CD4-positive, alpha-beta T cell treated with Interleukin-4 for 1 hour (primary cell): ENCODE measurements around the gene ZXDC.

ENCODE experiments used
- DNase-seq, 2 donors: peaks; one replicate each; pipeline ENCODE4 v3.0.0-alpha.2; 2020 to 2022

ZXDC gene, protein sequence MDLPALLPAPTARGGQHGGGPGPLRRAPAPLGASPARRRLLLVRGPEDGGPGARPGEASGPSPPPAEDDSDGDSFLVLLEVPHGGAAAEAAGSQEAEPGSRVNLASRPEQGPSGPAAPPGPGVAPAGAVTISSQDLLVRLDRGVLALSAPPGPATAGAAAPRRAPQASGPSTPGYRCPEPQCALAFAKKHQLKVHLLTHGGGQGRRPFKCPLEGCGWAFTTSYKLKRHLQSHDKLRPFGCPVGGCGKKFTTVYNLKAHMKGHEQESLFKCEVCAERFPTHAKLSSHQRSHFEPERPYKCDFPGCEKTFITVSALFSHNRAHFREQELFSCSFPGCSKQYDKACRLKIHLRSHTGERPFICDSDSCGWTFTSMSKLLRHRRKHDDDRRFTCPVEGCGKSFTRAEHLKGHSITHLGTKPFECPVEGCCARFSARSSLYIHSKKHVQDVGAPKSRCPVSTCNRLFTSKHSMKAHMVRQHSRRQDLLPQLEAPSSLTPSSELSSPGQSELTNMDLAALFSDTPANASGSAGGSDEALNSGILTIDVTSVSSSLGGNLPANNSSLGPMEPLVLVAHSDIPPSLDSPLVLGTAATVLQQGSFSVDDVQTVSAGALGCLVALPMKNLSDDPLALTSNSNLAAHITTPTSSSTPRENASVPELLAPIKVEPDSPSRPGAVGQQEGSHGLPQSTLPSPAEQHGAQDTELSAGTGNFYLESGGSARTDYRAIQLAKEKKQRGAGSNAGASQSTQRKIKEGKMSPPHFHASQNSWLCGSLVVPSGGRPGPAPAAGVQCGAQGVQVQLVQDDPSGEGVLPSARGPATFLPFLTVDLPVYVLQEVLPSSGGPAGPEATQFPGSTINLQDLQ

DNA sequence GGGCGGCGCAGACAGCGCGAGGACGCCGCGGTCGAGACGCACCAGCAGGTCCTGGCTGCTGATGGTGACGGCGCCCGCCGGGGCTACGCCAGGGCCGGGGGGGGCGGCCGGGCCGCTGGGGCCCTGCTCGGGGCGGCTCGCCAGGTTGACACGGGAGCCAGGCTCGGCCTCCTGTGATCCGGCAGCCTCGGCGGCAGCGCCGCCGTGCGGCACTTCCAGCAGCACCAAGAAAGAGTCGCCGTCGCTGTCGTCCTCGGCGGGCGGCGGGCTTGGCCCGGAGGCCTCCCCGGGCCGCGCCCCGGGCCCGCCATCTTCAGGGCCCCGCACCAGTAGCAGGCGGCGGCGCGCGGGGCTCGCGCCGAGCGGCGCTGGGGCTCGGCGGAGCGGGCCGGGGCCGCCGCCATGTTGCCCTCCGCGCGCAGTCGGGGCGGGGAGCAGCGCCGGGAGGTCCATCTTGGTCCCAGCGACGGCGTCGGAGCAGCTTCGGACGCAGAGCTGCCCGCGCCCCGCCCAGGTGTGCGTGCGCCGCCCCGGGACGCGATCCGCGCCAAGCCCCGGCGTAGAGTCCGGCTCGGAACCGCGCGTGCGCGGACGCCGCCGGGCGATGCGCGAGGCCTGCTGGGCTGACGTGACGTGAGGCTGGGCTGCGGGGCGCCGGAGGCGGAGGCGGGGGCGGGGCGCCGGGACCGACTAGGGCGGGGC is at the start of gene ZXDC:
ZXDC (minus strand) TSS at position 479 of the 702 bp plus-strand sequence; CDS start at position 453, 26 bp downstream.
- DNase-seq = peak; percentile 93 to 94

DNA sequence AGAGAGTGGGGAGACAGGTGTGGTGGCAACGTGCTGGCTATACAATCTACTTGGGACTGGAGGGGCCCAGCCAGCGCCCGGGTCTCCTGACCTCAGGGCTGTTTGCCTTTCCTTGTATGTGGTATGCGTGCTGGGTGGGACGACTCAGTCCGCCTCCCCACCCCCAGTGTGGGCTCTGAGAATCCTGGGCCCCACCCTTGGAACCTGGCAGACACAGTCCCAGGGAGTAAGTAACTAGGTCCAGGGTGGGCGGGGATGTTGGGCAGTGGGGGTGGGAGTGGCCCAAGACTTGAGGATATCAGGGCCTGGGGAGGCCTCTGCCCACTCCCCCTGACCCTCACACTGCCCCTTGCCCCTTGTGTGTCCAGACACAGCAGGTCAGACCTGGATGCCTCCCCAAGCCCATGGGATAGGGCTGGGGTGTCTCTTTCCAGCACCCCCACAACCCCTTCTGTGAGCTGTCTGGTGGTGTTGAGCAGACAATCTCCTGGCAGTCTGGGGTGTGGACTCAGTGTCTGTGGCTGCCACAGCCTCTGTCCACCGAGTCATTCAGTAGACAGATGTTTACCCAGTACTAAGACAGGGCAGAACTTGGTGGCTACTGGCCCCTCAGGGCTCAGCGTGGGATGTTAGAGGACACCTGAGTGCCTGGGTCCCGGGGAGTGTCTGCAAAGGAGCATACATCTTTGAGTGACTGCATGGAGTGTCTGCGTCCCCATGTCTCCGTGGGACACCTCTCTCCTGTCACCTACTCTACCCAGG is 49.6 kb upstream of the ZXDC start:
- DNase-seq = no peak

- no peak for DNase-seq
Measured at GRCh38 chr3:126524429-126524988, 48.8 kb upstream of the ZXDC start.

- peak in 1 of 2 donors; percentile 33 for DNase-seq
Measured at GRCh38 chr3:126523745-126524428, 48.2 kb upstream of the ZXDC start, which contains the start of gene CHST13. Gene CHST13 (plus strand): TSS chr3:126524155. CDS start chr3:126524333, 178 bp downstream.

- peak; percentile 28 to 30 for DNase-seq
Measured at GRCh38 chr3:126522363-126522788, 46.7 kb upstream of the ZXDC start.

DNA sequence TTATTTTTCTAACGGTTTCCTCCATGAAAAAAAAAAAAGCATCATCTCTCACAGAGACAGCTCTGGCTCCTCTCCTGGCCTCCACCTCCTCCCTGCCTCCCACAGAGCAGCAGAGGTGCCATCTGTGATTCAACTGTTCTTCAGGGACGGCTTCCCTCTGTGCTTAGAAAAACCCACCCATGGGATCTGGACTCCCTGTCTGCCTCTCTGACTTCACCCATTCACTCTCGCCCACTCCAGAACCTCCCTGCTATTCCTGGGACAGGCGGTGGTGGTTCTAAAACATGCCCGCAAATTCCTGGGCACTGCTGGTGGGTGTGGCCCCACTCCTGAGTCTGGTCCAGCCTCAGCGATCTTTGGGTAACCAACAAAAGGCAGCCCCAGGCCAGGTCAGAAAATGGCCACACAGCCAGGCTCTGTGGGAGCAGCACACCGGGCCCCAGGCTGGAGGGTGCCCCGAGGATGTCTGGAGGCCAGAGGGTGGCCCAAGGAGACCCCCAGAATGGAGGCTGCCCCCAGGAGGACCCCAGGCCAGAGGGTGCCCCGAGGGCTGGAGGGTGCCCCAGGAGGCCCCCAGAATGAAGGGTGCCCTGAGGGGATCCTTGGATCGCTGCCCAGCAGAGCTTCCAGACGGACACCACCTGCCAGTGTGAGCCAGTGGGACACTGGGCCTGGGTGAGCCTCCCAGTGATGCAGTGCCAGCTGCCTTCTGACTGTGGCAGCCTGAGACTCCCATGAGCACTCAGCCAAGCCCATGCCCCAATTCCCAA is 45.6 kb upstream of the ZXDC start:
- DNase-seq = no peak

DNA sequence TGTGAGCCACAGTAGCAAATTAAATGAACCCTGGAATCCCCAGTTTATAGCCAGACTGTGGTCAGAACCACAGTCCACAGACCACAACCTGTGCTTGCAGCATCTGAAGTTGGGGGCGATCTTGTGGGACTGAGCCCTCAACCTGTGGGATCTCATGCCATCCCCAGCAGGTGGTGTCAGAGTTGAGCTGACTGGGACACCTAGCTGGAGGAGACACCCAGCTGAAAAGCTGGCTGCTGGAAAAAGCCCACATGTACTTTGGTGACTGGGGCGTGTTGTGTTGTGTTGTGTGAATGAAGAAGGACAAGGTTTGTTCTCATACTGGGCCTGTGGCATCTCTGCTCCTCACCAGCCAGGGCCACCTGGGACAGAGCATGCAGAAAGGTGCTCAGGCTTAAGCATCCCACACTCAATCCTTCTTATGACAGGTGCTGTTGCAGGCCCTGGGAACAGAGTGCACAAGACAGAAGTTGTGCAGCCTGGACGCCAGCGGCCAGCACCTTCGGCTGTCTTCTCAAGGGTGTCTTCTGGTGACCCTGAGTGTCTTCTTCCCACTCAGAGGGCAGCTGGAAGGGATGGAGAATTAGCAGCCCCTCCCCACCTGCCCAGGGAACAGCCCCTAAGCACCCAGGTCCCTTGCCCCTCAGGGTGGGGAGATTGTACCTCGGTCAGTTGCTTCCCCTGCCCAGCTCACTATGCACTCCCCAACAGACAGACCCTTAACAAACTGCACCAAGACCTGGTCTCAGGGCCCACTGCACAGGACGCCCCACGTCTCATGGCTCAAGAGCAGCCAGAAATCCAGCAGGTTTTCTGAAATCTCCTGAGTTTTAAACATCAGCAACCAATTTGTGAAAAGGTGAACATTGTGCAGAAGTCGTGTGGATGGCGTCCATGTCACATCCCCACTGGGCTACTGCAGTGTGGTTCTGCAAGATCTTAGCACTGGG is 44.1 kb upstream of the ZXDC start:
- no peak for DNase-seq

DNA sequence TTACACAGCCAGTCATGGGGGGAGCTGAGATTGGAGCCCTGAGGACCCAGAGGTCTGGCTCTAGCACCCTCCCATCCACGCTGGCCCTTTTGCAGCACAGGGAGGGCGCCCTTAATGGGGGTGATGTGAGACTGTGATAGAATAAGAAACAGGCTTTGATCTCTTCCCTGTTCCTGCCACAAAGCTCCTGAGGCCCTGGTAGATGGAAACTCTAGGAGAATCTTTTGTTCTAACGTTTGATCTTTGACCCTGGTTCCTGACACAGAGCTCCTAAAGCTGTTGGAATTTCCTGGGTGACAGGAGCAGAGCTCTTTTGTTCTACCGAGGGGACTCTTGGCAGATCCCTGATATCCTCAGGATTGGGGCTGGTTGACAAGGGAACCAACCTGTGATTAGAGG is 43.1 kb upstream of the ZXDC start:
- no peak for DNase-seq

DNA sequence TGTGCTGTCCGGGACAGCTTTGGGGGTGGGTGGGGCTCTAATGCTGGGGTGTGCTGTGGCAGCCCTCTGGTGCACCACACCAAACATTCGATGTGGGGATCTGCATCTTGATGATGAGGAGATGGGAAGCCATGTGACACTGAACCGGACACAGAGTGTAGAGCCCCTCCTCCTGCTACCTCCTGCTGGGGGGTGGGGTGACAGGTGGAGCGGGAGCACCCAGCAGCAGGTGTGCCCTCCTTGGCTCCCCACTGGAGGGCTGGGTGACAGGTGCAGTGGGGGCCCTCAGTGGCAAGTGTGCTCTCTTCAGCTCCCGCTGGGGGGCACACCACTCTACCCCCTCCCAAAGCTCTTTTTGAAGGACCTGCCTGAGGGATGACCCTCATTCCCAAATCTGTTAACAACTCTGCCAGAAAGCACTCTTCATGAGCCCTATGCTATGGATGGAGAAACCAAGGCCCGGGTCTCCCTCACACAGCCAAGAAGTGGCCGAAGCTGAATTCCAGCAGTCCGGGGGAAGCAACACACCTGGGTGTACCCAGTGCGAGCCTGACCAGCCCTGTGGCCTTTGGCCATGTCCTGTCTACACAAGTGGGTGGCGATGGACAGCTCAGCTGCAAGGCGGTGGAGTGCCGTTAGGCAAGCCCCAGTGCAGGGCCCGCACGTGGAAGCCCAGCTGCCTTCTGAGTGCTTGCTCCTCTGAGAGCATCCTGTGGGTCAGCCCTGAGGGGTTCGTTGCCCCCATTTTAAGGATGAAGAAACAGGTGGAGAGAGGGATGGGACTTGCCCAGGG is 42.5 kb upstream of the ZXDC start:
- DNase-seq = no peak

- no peak for DNase-seq
Measured at GRCh38 chr3:126517291-126517951, 41.7 kb upstream of the ZXDC start, which contains the start of gene UROC1. Gene UROC1 (minus strand): TSS chr3:126517773. CDS start chr3:126517719, 54 bp downstream.

DNA sequence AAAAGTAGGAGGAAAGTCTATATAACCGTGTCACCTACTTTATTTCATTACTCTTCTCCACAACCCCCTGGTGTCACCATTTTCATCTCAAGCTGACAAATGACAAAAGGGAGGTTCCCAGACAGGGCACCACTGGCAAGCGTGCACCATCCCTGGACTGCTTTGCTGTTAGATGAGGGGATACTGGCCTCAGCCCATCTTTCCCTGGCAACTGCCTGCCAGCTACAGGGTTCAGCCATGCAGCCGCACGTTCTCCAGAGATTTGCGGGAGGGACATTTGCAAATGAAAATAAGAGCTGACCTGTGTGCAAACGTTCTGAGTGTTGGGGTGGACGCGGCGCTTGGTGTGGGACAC is 41.2 kb upstream of the ZXDC start:
- DNase-seq = no peak

GRCh38 chr3:126516152-126516935 is 40.7 kb upstream of the ZXDC start:
- DNase-seq = no peak

GRCh38 chr3:126515066-126515706 is 39.5 kb upstream of the ZXDC start:
- no peak for DNase-seq

DNA sequence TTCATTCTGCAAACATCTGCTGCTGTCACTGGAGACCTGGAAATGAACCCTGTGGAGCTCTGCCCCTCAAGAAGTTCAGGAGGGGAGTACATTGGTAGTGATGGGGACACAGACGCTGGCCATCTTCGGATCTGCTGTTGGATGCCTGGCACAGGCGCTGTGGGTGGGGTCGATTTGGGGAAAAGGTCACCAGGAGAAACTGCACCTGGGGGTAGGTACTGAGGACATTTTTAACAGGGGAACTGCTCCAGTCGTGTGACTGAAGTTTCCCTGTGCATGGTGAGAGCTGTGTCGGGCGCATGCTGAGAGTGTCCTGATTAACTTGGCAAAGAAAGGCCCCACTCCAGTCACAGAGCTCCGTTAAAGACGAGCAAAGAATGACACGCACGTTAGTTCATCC is 38.5 kb upstream of the ZXDC start:
- DNase-seq = no peak

- DNase-seq = no peak
Measured at GRCh38 chr3:126512916-126513650, 37.4 kb upstream of the ZXDC start.

DNA sequence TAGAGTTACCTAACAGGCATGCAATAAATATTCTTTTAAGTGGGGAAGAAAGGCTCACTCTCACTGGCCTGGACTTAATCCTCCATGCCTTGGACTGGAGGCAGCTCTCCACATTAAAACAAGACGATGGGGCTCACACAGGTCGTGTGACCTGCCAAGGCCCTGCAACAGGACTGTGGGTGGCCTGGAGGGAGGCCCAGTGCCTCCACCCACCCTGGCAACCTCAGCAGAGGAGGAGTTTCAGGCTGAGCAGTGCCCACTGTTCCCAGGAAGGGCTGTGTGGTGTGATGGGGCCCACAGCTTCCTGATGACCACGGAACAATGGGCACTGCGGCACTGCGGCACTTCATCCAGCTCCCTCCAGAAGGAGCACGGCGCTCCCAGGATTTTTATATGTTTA is 36.3 kb upstream of the ZXDC start:
- no peak for DNase-seq
